ENCODE results near the gene SCMH1.

SCMH1 gene

GRCh38 chr1:41046347-41046775, 195.7 kb downstream of the SCMH1 start:
- Histone ChIP-seq H3K4me1 (no peaks in the 10 kb centered on the region), H3K36me3 (no peaks in the 10 kb centered on the region; the same call in 1 of the 2 replicates), H3K9me3 (no peaks in the 10 kb centered on the region), H3K27me3 (no peaks in the 10 kb centered on the region), H3K4me3 (ENCODE audit: low read depth, low read length) (no peak overlapping the region)
- TF ChIP-seq CTCF (IDR thresholded peaks at IDR 0.05; ENCODE audit: low read depth, low read length), result no peak
- no peak for DNase-seq

GRCh38 chr1:41045740-41046139, 196.4 kb downstream of the SCMH1 start:
- Histone ChIP-seq H3K36me3 (no peaks in the 10 kb centered on the region; the same call in 1 of the 2 replicates), H3K4me1 (no peaks in the 10 kb centered on the region), H3K4me3 (ENCODE audit: low read depth, low read length) (no peak overlapping the region), H3K9me3 (no peaks in the 10 kb centered on the region), H3K27me3 (no peaks in the 10 kb centered on the region)
- no peak for DNase-seq
- TF ChIP-seq CTCF (IDR thresholded peaks at IDR 0.05; ENCODE audit: low read depth, low read length), result no peak

GRCh38 chr1:41044187-41044586, 197.9 kb downstream of the SCMH1 start:
- Histone ChIP-seq H3K9me3 (no peaks in the 10 kb centered on the region), H3K27me3 (no peaks in the 10 kb centered on the region), H3K4me3 (ENCODE audit: low read depth, low read length) (no peak overlapping the region), H3K36me3 (no peaks in the 10 kb centered on the region; the same call in 1 of the 2 replicates), H3K4me1 (no peaks in the 10 kb centered on the region)
- no peak for DNase-seq
- TF ChIP-seq CTCF (IDR thresholded peaks at IDR 0.05; ENCODE audit: low read depth, low read length), result no peak

- TF ChIP-seq CTCF (IDR thresholded peaks at IDR 0.05; ENCODE audit: low read depth, low read length), result no peak
- Histone ChIP-seq H3K27me3 (no peaks in the 10 kb centered on the region), H3K9me3 (no peaks in the 10 kb centered on the region), H3K36me3 (peaks cover under 1% of the 10 kb centered on the region; the same call in 1 of the 2 replicates), H3K4me1 (no peaks in the 10 kb centered on the region), H3K4me3 (ENCODE audit: low read depth, low read length) (no peak overlapping the region)
- DNase-seq, result no peak
These were observed 200.4 kb downstream of the SCMH1 start for GRCh38 chr1:41041614-41042270.

- TF ChIP-seq CTCF (IDR thresholded peaks at IDR 0.05; ENCODE audit: low read depth, low read length), result no peak
- no peaks in the 10 kb centered on the region for H3K4me1 ChIP-seq
- H3K36me3 ChIP-seq, result peaks cover 5% of the 10 kb centered on the region; the same call in 1 of the 2 replicates
These were observed 204.0 kb downstream of the SCMH1 start for GRCh38 chr1:41038110-41038509.

GRCh38 chr1:41037116-41037903, 204.8 kb downstream of the SCMH1 start:
- H3K36me3 ChIP-seq, result peaks cover 8% of the 10 kb centered on the region
- no peak for TF ChIP-seq CTCF (IDR thresholded peaks at IDR 0.05; ENCODE audit: low read depth, low read length)
- H3K4me3 ChIP-seq (ENCODE audit: low read depth, low read length), result no peak overlapping the region
- H3K9me3 ChIP-seq, result no peaks in the 10 kb centered on the region
- no peaks in the 10 kb centered on the region for H3K4me1 ChIP-seq
- DNase-seq, result no peak
- no peaks in the 10 kb centered on the region for H3K27me3 ChIP-seq

More at GRCh38 chr1:41038110-41038509, 204.0 kb downstream of the SCMH1 start:
- DNase-seq, result no peak
- no peak overlapping the region for H3K4me3 ChIP-seq (ENCODE audit: low read depth, low read length)
- no peaks in the 10 kb centered on the region for H3K9me3 ChIP-seq
- H3K27me3 ChIP-seq, result no peaks in the 10 kb centered on the region

Data from BE2C (cell line).